HG03520 (cell line): Measurements from ENCODE around the gene ZNF143.
A peak's percentile ranks its signal among the peaks of the same experiment; 100 is the strongest.
"Not testable (repeated sequence)": the region's sequence is repeated elsewhere in the genome, so short reads cannot be mapped to it uniquely, and the experiment has no call there.

Experiments used
- ATAC-seq: cut with Tn5 transposase; IDR thresholded peaks from one replicate; pipeline ENCODE4 v1.9.1; 2021; ENCODE audit warnings: mild to moderate bottlenecking, moderate library complexity; ENCODE audit not compliant: unreplicated experiment

The ZNF143 gene

GRCh38 chr11:9460322-9461062, at the start of gene ZNF143:
TSS of gene ZNF143 (plus strand) at chr11:9461012. CDS start at chr11:9471309, 10,297 bp downstream.
- ATAC-seq = peak; percentile 80

GRCh38 chr11:9428706-9429105, 32.1 kb upstream of the ZNF143 start:
- ATAC-seq = no peak

DNA sequence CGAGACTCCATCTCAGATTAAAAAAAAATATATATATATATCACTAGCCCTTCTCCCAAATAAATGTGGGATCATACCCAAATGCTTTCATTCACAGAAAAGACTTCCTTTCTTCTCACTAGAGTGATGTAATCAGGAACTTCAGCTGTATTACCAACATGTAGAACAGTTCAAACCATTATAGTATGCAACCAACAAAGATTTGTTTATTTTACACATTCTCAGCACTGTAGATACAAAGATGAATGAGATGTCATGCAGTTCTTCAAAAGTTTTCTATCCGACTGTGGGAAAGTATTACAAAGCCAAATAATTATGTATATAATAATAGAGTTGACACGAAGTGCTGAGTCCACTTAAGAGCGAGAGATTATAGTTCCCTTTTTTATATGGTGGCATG, 22.2 kb upstream of the ZNF143 start:
- ATAC-seq = no peak

DNA sequence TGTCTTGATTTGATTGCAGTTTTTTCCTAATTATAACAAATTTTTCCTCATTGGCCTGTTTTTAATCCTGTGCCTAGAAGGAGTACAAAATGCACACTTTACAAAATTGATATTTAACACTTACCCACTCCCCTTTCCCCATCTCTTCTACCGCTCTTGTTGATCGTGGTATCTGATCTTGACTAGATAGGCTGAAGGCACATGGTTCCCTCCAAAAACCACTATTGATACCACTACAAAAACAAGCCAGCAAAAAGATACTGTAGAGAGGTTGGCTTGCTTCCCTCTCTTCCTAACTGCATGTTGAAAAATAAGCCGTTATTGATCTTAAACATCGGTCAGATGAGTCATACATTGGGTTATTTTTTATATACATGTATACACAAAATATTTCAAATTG, 14.6 kb upstream of the ZNF143 start:
- ATAC-seq = no peak

DNA sequence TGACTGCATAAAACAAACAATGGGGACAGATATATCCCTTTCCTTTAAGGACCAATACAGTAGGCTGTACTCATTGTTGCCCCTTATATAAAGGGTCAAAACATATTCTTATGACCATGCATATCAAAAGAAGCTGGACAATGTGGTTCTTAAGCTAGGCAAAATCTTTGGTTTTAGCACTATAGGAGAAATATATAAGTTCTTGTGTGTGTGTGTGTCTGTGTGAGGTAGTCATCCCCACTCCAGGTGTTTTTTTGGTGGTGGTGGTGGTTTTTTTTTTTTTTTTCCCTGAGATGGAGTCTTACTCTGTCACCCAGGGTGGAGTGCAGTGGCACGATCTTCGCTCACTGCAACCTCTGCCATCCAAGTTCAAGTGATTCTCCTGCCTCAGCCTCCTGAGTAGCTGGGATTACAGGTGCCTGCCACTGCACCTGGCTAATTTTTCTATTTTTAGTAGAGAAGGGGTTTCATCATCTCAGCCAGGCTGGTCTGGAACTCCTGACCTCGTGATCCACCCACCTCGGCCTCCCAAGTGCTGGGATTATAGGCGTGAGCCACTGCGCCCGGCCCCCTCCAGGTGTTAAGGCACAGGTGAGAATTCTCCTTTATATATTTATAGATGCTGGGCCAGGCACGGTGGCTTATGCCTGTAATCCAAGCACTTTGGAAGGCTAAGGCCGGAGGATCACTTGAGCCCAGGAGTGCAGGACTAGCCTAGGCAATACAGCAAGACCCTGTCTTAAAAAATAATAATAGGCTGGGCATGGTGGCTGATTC, 12.0 kb upstream of the ZNF143 start:
- ATAC-seq = no peak

- not testable (repeated sequence) for ATAC-seq
Measured at GRCh38 chr11:9452023-9452422, 8.8 kb upstream of the ZNF143 start.

DNA sequence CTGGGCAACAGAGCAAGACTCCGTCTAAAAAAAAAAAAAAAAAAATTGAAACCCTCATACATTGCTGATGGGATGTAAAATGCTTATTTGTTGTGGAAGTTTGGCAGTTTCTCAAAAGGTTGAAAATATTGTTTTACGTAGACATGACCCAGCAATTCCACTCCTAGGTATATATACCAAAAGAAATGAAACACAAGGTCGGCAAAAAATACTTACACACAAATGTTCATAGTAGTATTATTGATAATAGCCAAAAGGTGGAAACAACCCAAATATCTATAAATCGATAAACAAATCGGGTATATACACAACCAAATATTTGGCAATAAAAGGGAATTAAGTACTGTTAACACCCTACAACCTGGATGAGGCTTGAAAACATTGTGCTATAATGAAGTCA, 5.1 kb upstream of the ZNF143 start:
- no peak for ATAC-seq

DNA sequence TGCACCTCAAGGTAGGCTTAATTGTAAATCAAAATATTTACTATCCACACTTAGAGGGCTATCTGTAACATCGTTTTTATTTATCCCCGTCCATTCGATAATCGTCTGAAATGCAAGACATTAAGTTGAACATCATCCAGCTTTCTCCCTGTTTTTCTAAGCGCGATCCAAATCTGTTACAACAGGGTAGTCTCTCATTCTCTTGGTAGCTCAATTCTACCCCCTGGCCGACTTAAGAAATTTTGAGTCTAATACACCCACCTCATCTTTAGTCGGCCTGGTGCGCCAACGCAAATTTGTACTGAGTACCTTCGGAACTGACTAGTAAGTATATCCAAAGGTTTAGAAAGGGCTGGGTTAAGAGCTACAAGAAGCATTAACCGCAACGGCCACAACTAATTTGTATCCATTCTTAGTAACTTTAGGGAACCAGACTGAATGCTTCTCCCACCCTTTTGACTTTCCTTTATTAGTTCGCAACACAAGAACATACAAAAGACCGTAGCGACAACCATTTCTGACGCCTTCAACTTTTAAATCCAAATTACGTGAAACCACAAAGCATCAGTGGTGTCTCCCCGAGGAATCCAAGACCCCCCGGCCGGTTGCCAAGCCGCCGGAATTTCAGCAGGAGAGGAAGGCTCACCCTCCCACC, 1.0 kb upstream of the ZNF143 start:
- no peak for ATAC-seq

DNA sequence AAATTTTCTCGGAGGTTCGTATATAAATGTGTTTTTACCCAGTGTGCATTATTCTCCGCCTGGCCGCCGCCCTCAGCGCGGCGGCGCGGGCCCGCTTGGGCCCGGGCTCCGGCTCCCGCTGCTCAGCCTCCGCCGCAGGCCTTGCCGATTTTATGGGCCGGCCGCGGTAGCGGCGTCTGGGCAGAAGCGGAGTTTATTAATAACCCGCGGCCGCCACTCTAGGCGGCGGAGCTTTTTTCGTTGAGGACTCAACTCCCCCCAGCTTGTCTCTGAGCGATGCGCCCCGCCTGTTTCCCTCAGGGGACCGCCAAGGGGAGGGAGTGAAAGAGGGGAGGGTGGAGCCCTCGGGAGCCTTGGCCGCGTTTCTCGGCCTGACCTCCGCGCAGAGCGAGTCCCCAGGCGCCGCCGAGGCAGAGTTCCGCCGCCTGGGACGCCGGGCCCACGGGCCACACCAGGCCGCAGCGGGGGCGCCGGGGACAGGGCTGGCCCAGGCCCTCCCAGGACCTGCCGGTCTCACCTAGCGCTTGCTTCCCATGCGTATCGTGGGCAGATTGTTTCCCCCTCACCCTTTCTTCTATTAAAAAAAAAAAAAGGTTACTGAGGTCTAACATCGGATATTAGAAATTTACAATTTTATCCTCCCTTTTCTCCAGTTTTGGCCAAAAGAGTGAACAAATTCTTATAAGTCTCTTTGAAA, 399 bp downstream of the ZNF143 start:
- peak; percentile 45 for ATAC-seq

- ATAC-seq = no peak
Measured at GRCh38 chr11:9461760-9462134, 935 bp downstream of the ZNF143 start.

GRCh38 chr11:9462172-9462799, 1.5 kb downstream of the ZNF143 start:
- no peak for ATAC-seq

- ATAC-seq = no peak
Measured at GRCh38 chr11:9462806-9463537, 2.2 kb downstream of the ZNF143 start.

- ATAC-seq = no peak
Measured at GRCh38 chr11:9470765-9471164, 10.0 kb downstream of the ZNF143 start.

GRCh38 chr11:9473408-9473807, 12.6 kb downstream of the ZNF143 start:
- ATAC-seq = no peak

GRCh38 chr11:9479899-9480298, 19.1 kb downstream of the ZNF143 start:
- ATAC-seq = no peak

DNA sequence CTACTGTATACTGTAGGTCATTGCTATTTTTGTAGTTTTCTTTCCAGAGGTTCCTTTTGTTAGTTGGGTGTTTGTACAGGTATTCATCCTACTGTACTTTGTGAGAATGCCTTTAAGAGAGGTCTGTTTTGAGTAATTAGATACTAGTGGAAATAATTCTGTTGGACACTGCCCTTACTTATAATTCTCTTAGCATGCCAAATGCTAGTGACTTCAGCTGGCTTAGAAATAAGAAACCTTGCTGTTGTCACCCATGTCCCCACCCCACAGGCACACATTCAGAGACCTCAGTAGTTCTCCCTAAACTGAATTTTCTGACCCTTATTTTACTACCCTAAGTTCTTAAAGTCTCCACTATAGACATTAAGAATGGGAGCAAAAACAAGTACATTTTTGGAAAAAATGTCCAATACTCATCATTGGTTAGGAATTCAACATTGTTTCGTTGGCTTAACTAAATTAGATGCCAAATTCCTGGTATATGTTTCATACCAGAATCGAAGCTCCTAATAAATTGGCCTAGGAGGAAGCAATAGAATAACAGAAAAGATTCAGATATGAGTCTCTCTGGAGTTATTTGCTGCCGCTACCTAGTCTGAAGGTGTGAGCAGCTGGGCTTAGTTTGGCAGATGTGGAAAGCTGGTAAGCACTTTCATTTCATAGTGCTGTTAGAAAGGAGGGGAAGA, 28.4 kb downstream of the ZNF143 start:
- no peak for ATAC-seq

DNA sequence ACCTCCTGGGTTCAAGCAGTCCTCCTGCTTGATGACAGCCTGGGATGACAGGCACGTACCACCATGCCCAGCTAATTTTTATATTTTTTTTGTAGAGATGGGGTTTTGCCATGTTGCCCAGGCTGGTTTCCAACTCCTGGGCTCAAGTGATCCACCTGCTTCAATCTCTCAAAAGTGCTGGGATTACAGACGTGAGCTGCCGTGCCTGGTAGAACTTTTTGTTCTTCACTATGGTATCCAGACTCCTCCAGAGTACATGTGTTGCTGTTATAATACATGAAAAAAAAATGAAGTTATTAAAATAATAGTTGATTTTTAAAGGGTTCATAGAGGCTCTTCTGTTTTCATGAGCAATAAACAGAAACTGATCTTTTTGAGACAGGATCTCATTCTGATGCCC, 29.6 kb downstream of the ZNF143 start:
- no peak for ATAC-seq

DNA sequence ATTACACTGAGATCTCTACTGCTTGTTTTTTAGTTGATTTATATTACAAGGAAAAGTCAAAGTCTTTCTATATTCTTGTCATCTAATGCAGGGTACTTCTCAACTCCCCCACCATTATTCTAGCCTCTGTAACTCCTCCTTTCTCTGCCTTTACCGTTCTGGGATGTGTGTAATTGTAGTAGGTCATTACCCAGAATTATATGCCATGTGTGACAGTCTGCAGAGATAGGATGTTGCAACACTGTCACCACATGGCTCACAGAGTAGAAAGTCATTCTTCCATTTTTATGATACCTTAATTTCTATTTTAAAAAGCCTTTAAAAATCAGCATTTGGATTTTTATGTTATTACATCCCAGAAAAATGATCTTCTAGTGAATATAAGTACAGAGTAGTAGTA, 32.7 kb downstream of the ZNF143 start:
- ATAC-seq = no peak

GRCh38 chr11:9494316-9494715, 33.5 kb downstream of the ZNF143 start:
- ATAC-seq = no peak
